Endothelial cell of umbilical vein (primary cell): ENCODE data around the gene AKAP13. TPM values are rescaled to one million over a fixed set of nuclear protein-coding genes. Genes with fewer than 3 reads are reported as not detected.

Experiments
- BruUV-seq: library from RNA; stranded (reverse); fragments of 400-500 nt; replicated peaks from 2 replicates; lab custom pipeline; 2021; lab: Mats Ljungman, UMichigan
- CTCF ChIA-PET: fragments of 300-600, 350-600 bp; sonication (Branson Sonifier 250); formaldehyde crosslinking; loops from one replicate; lab custom pipeline; 2021; ENCODE audit warnings: antibody characterized with exemption, inconsistent platforms; lab: Charles Lee
- POLR2A ChIA-PET: fragments of 300-600, 350-600 bp; sonication (Branson Sonifier 250); formaldehyde crosslinking; loops from one replicate; lab custom pipeline; 2021; ENCODE audit warnings: antibody characterized with exemption, inconsistent platforms; lab: Charles Lee
- DNase-seq: peaks from one replicate; pipeline ENCODE4 v3.0.0-alpha.2; 2011; ENCODE audit warnings: low read depth, low spot score
- FAIRE-seq: peaks from 2 replicates; lab custom pipeline; 2011; peaks lifted over from hg19 to GRCh38; lab: Jason Lieb, UNC
- H2AFZ ChIP-seq: 2 replicates; pipeline ENCODE4 v1.6.0; 2012; ENCODE audit warnings: low read depth, low read length, control low read depth, inconsistent platforms
- H3K27ac ChIP-seq: 2 replicates; pipeline ENCODE4 v1.5.1; 2011; ENCODE audit warnings: low read depth, mild to moderate bottlenecking, control low read depth, low read length, moderate library complexity; ENCODE audit not compliant: insufficient read depth
- H3K27me3 ChIP-seq, 2 experiments: 2 replicates each; pipeline versions ENCODE4 v1.6.0 to v1.6.1; 2011; ENCODE audit warnings: low read length in 2 of 2, mixed read lengths in 1 of 2; ENCODE audit not compliant: control insufficient read depth in 2 of 2, insufficient read depth in 2 of 2
- H3K36me3 ChIP-seq, 2 experiments: 2 replicates in 1 of 2; 3 replicates in 1 of 2; pipeline ENCODE4 v1.5.1; 2011; ENCODE audit warnings: low read length in 2 of 2, mild to moderate bottlenecking in 1 of 2, moderate library complexity in 1 of 2; ENCODE audit not compliant: control insufficient read depth in 2 of 2, insufficient read depth in 2 of 2; ENCODE audit errors: extremely low read depth in 1 of 2
- H3K4me1 ChIP-seq: 3 replicates; pipeline ENCODE4 v1.5.1; 2011; ENCODE audit warnings: mild to moderate bottlenecking, low read length; ENCODE audit not compliant: control insufficient read depth, insufficient read depth; ENCODE audit errors: extremely low read depth
- H3K4me2 ChIP-seq: 2 replicates; pipeline ENCODE4 v1.6.1; 2011; ENCODE audit warnings: low read length, control low read depth, mixed read lengths; ENCODE audit not compliant: insufficient read depth
- H3K4me3 ChIP-seq, 3 experiments: fragments of 200-600 bp in 1 of 3; sonication (generic), shearing (Covaris generic) in 1 of 3; replicated peaks in 1 of 3; 2 replicates each; pipeline ENCODE4 v1.5.1; 2011 to 2016; ENCODE audit warnings: control low read depth in 3 of 3, low read length in 3 of 3, mild to moderate bottlenecking in 2 of 3, inconsistent platforms in 1 of 3, low read depth in 1 of 3, moderate library complexity in 1 of 3; ENCODE audit not compliant: insufficient read depth in 1 of 3
- H3K79me2 ChIP-seq: 2 replicates; pipeline ENCODE4 v1.6.0; 2012; ENCODE audit warnings: low read length, inconsistent platforms; ENCODE audit not compliant: control insufficient read depth, insufficient read depth
- H3K9ac ChIP-seq: replicated peaks from 2 replicates; pipeline ENCODE3; 2011; ENCODE audit warnings: low read length, control low read depth; ENCODE audit not compliant: insufficient read depth; ENCODE audit errors: extremely low read depth
- H3K9me1 ChIP-seq: replicated peaks from 3 replicates; pipeline ENCODE4 v1.6.0; 2011; ENCODE audit warnings: mild to moderate bottlenecking, low read length; ENCODE audit not compliant: control insufficient read depth, insufficient read depth; ENCODE audit errors: extremely low read depth
- H3K9me3 ChIP-seq: replicated peaks from 2 replicates; pipeline ENCODE4 v1.5.1; 2012; ENCODE audit warnings: low read length, inconsistent platforms; ENCODE audit not compliant: control insufficient read depth, insufficient read depth
- H4K20me1 ChIP-seq: replicated peaks from 2 replicates; pipeline ENCODE3; 2011; ENCODE audit warnings: mild to moderate bottlenecking, low read length; ENCODE audit not compliant: control insufficient read depth, insufficient read depth; ENCODE audit errors: extremely low read depth
- CTCF ChIP-seq, 2 donors: IDR thresholded peaks; 1 replicate in 1 of 2; 2 replicates in 1 of 2; pipeline ENCODE4 v1.5.1; 2011; ENCODE audit warnings: low read length in 2 of 2, mild to moderate bottlenecking in 2 of 2, moderate library complexity in 2 of 2, control low read depth in 1 of 2, inconsistent platforms in 1 of 2, low read depth in 1 of 2; ENCODE audit not compliant: insufficient read depth in 1 of 2; ENCODE audit errors: extremely low read depth in 1 of 2
- EZH2 ChIP-seq: IDR thresholded peaks from 2 replicates; pipeline ENCODE4 v1.6.1; 2012; ENCODE audit warnings: borderline replicate concordance, low read depth, mild to moderate bottlenecking, moderate library complexity, low read length, inconsistent platforms; ENCODE audit not compliant: severe bottlenecking
- FOS ChIP-seq: IDR thresholded peaks from 2 replicates; pipeline ENCODE4 v1.6.1; 2011; ENCODE audit warnings: mild to moderate bottlenecking, low read length, moderate library complexity, borderline replicate concordance; ENCODE audit not compliant: insufficient read depth
- GATA2 ChIP-seq: IDR thresholded peaks from 2 replicates; pipeline ENCODE4 v1.7.0; 2011; ENCODE audit warnings: low read depth, mild to moderate bottlenecking, moderate library complexity, mixed read lengths, low read length; ENCODE audit not compliant: insufficient read length, insufficient read depth
- JUN ChIP-seq: IDR thresholded peaks from 2 replicates; pipeline ENCODE4 v1.6.1; 2011; ENCODE audit warnings: borderline replicate concordance, low read depth; ENCODE audit not compliant: insufficient read length, insufficient read depth
- MAX ChIP-seq: IDR thresholded peaks from 2 replicates; pipeline ENCODE4 v1.6.1; 2011; ENCODE audit not compliant: insufficient read depth, insufficient read length
- MYC ChIP-seq: IDR thresholded peaks from one replicate; pipeline ENCODE4 v1.6.1; 2011; ENCODE audit warnings: mild to moderate bottlenecking, low read depth, low read length
- POLR2A ChIP-seq: IDR thresholded peaks from 2 replicates; pipeline ENCODE4 v1.6.1; 2012; ENCODE audit warnings: low read depth, mild to moderate bottlenecking, control low read depth, low read length
- POLR2AphosphoS5 ChIP-seq: IDR thresholded peaks from 2 replicates; pipeline ENCODE4 v1.6.1; 2012; ENCODE audit warnings: low read depth, mild to moderate bottlenecking, control low read depth, low read length, moderate library complexity; ENCODE audit not compliant: insufficient read depth
- dilution Hi-C: fragments of 300-500 bp; cut with MboI; formaldehyde crosslinking; loops from one replicate; pipeline ENCODE4 v1.15.0; 2019; ENCODE audit warnings: low sequenced_read_pairs; ENCODE audit not compliant: extremely low pct_ligation_motif_present
- intact Hi-C: fragments of 100-400 bp; cut with micrococcal nuclease; formaldehyde crosslinking; loops from one replicate; pipeline ENCODE4 v1.10.0; 2022
- polyA plus RNA-seq, 4 experiments: library from polyadenylated mRNA; depleted of rRNA in 3 of 4; stranded (reverse) in 3 of 4; unstranded in 1 of 4; fragments of >200 nt; gene quantifications; 2 replicates each; pipeline versions ENCODE4 v1.2.1 to v1.2.3, GENCODE V29; 2011 to 2012; ENCODE audit warnings: missing spikeins in 1 of 4
- total RNA-seq: library from RNA; stranded (reverse); gene quantifications from 2 replicates; pipeline ENCODE4 v1.2.3, GENCODE V29; 2021

AKAP13 gene
- total and polyA plus RNA-seq, 2 donors (not counting 3 experiments of a cell fraction or from before 2014, with no cell fraction given) = 22.8 to 87.8 TPM

GRCh38 chr15:85453144-85453872 lies 72.9 kb downstream of the AKAP13 start:
- no peaks in the 10 kb centered on the region for H3K9me3 ChIP-seq
- no TSS peak for BruUV-seq

More at GRCh38 chr15:85453144-85453872, 72.9 kb downstream of the AKAP13 start:
- H3K79me2 ChIP-seq = peaks cover 55% of the 10 kb centered on the region
- no peak overlapping the region for H3K27ac ChIP-seq
- intact Hi-C loops = no loop called here
- no peak overlapping the region for H2AFZ ChIP-seq
- no peaks in the 10 kb centered on the region for H3K27me3 ChIP-seq
- CTCF ChIA-PET = interaction anchor here (1.1 to 1.5 kb wide), 2 partner anchors 10 to 157 kb away, joined by 4 read pairs; no protein-coding TSS in a partner anchor
- no peak overlapping the region for H3K9ac ChIP-seq
- no peak for FAIRE-seq
- no peak for TF ChIP-seq POLR2AphosphoS5
- TF ChIP-seq MYC = no peak
- TF ChIP-seq GATA2 = no peak
- TF ChIP-seq MAX = no peak
- no peak for TF ChIP-seq JUN
- no peak for TF ChIP-seq FOS
- TF ChIP-seq EZH2 = no peak
- TF ChIP-seq CTCF (IDR thresholded peaks at IDR 0.05; ENCODE audit: extremely low read depth in 1 of 2, insufficient read depth in 1 of 2, low read depth in 1 of 2, low read length in 2 of 2) = no peak
- no peak for TF ChIP-seq POLR2A
- DNase-seq = no peak
- no peaks in the 10 kb centered on the region for H3K36me3 ChIP-seq
- no peaks in the 10 kb centered on the region for H3K4me1 ChIP-seq
- no peaks in the 10 kb centered on the region for H4K20me1 ChIP-seq
- H3K9me1 ChIP-seq = no peaks in the 10 kb centered on the region
- H3K4me2 ChIP-seq = no peak overlapping the region
- dilution Hi-C loops = no loop called here
- POLR2A ChIA-PET = no interaction called here
- no peak overlapping the region for H3K4me3 ChIP-seq
